ENCODE data around the gene PCNX4.

Gene PCNX4

DNA sequence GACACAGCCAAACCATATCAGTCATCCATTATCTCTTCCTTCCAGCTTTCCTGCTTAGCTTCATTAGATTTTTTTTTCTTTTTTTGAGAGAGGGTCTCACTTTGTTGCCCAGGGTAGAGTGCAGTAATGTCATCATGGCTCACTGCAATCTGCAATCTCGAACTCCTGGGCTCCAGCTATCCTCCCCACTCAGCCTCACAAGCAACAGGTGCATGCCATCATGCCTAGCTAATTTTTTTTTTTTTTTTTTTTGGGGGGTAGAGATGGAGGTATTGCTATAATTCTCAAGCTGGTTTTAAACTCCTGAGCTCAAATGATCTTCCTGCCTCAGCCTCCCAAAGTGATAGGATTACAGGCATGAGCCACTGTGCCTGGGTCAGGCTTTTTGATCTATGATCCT, 119.0 kb downstream of the PCNX4 start:
- no peak for DNase-seq

DNA sequence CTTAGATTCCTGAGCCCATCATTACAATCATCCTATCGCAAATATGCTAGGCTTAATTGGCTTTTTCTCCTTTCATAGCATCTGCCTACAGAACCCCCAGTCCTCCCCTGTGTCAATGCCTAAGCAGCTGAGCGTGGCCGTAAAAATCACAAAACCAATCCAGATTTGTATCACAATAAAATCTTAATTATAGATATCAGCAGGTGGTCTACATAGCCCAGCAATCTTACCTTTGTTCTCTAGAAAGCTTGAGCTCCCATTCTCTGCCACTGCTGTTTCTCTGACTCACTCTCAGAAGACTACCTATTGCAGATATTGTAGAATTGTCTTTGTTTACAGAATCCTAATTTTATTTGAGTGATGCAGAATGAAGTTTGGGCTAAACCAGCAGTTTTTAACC, 119.4 kb downstream of the PCNX4 start:
- DNase-seq = no peak

DNA sequence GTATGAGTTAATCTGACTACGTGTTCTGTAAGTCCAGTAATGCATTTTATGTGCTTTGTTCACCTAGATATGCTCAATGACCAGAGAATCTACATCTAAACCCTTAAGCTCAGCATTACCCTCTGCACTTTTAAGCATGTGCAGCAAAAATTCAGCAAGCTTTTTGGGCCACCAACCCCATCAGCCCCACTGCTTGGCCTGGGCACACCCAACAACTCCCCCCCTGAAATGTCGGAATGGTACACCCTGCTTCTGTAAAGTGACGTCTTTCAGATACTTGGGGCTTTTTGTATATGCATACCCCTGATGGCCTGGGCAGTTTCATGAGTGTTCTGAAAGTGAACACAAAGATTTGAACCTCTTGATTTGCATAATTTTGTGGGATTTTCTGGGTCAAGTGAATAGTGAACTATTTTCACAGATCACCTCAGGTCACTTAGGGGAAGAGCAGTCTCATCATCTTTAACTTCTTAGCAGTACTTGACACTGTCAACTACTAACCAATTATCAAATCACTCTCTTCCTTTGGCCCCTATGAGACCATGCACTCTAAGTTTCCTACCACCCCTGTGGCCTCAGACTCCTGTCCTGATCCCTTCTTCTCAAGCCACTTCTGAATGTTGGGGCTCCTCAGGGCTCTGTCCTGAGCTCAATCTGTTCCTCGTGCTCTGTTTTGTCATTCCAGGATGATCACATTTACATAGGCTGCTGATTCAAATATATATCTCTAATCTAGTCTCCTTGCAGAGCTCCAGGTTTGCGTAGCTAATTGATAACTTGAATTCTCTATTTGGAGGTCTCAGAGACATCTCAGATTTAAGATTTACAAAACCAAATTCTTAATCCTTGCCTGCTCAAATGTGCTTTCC, 121.0 kb downstream of the PCNX4 start:
- no peak for DNase-seq

DNA sequence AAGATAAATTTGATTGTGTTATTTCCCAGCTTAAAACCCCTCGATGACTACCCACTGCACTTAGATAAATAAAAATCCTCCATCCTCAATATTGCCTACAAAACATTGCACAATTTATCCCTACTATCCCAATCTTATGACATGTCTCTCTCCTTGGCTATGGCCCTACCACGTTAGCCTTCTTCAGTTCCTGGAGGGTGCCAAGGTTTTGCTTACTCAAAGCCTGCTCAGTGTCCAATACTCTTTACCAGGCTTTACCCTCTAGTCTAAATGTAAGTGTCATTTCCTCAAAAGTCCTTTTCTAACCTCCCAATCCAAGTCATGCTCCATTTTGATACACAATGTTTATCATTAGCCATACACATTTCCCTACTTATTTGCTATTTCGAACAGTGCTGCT, 122.3 kb downstream of the PCNX4 start:
- DNase-seq = no peak

DNA sequence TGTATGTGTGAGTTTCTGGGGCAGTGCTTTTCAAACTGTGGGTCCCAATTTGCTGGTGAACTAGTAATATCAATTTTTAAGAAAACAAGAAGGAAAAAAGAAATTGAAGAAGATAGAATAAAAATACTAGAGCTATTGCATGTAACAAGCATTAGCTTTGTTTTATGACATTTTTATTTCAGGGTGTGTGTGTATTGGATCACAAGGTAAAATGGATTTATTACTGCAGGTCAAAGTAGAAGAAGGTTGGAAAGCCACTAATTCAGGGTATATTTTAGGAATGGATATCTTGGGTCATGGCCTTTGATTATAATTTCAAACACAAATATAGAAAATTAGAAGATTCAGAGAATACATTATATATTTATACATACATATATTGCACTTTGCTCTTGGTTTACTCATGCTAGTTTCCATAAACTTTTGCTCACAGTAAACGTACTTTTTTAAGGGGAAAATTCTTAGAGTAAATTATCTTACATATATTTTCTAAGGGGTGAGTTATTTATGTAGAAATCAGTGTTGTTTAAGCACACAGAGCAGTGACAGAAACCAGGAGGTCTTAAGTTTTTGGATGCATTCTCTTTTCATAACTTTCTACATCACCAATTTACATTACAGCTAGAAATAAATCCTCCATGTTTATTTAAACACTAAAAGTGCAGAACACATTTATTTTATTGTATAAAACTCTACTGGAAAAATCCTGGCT, 122.8 kb downstream of the PCNX4 start:
- DNase-seq = no peak

DNA sequence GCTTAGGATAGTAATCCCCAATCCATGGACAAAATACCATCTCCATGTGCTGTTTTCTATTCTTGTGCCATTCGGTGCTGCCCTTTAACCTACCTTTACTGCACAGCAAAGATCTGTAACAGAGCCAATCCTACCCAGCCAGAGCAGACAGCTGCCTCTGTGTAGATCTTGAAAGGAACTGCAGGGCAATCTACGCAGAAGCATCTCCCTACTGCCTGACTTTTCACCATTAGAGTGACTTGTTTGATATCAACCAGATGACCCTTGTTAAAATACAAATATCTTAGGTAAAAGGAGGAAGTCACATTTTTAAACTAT, 123.4 kb downstream of the PCNX4 start:
- DNase-seq = no peak

DNA sequence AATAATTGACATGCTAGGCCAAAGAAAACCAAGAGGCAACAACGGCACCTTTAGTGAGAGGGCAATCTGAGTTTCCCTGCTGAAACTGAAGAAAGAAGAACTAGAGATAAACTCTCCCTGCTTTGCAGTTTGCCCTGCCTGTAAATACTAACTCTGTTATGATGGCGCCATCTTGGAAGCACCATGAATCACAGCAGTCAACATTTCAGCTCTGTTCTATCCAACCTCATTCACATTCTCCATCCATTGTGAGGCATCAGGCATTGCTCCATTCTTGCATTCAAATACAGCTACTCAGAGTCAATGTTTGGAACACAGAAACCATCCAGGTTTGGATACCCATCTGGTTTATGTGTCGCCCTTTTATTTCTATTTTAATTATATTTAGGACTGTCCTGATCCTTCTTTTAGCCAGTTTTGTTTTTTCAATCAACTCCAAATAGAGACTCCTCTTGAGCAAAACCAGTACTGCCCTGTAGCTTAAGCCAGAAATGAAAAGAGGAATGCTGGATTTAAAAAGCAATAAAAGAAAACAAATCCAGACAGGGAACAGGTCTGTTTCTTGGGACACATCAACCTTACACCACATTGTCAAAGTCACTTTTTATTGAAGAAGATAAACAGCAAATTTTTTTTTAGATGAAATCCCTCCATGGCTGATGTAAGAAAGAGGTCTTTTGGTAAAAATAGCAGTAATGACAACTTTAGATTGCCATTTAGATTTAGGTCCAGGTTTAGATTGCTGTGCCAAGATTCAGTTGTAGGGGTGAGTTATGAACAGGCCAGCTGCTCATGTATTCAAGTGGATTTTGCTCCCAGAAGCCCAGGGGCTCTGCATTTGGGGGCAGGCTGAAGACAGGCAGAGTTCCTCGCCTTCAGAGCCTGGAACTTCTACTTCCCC, 124.0 kb downstream of the PCNX4 start:
- DNase-seq = no peak

DNA sequence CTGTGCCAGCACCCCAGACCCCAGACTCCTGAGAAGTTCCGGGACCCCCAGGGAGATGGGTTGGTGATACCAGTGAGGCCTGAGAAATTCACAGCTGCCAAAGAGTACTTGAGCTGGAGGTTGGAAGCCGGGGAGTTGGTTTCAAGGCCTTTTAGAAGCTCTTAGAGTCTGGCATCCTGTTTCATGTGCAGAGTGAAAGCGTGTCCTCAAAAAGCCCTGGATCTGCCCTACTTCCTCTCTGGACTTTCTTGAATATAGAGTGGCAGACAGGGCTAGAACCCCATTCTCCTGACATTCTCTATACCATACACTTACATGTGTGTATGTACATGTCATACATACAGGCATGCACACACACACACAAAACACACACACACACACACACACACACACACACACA, 126.0 kb downstream of the PCNX4 start:
- no peak for DNase-seq

Measured in activated gamma-delta T cell (primary cell).